DOHH2 (cell line): ENCODE measurements around the gene PWWP2A.

Experiments
- CTCF ChIP-seq: fragments of 200-600 bp; sonication (generic); IDR thresholded peaks from one replicate; pipeline ENCODE4 v1.5.1; 2014; ENCODE audit warnings: antibody characterized with exemption, mild to moderate bottlenecking, low read depth, low read length; ENCODE audit not compliant: poor library complexity, severe bottlenecking
- EZH2phosphoT487 ChIP-seq: fragments of 200-600 bp; sonication (generic); IDR thresholded peaks from 2 replicates; pipeline ENCODE4 v1.6.1; 2017; ENCODE audit warnings: borderline replicate concordance, mild to moderate bottlenecking, antibody characterized with exemption, low read length, moderate library complexity, mixed read lengths

GRCh38 chr5:160161626-160162025 is 42.4 kb upstream of the PWWP2A start:
- TF ChIP-seq EZH2phosphoT487 = no peak
- TF ChIP-seq CTCF = no peak
